SU-DHL-6 (cell line): ENCODE data around the gene CIAO2B.

Source experiments
- CTCF ChIP-seq: fragments of 200-600 bp; sonication (generic); IDR thresholded peaks from one replicate; pipeline ENCODE4 v1.5.1; 2017; ENCODE audit warnings: antibody characterized with exemption, mild to moderate bottlenecking, low read length, moderate library complexity; ENCODE audit not compliant: insufficient read depth, poor library complexity, severe bottlenecking
- EZH2phosphoT487 ChIP-seq: fragments of 200-600 bp; sonication (generic), shearing (Covaris generic); conservative IDR thresholded peaks from 2 replicates; pipeline ENCODE4 v1.6.1; 2018; ENCODE audit warnings: mild to moderate bottlenecking, antibody characterized with exemption, low read length, moderate library complexity, mixed read lengths

- TF ChIP-seq CTCF (no peak), EZH2phosphoT487 (no peak)
Observed at GRCh38 chr16:66983033-66983432, 48.8 kb upstream of the CIAO2B start.
